Esophagus (tissue), 2 donors: ENCODE results near the gene CYP4V2. TPM values are rescaled to one million over a fixed set of nuclear protein-coding genes. Genes with fewer than 3 reads are reported as not detected.

Experiments
- H3K27ac ChIP-seq, 2 donors: one replicate each; pipeline ENCODE4 v1.5.1; 2013; ENCODE audit warnings: low read depth in 2 of 2, mild to moderate bottlenecking in 2 of 2, inconsistent platforms in 1 of 2, low read length in 1 of 2, moderate library complexity in 1 of 2
- H3K27me3 ChIP-seq, 2 donors: one replicate each; pipeline ENCODE4 v1.6.1; 2013; ENCODE audit warnings: low read length in 2 of 2, control low read depth in 1 of 2, mild to moderate bottlenecking in 1 of 2; ENCODE audit not compliant: insufficient read depth in 2 of 2, control insufficient read depth in 1 of 2
- H3K36me3 ChIP-seq, 2 donors: one replicate each; pipeline ENCODE4 v1.6.1; 2013; ENCODE audit warnings: low read length in 1 of 2; ENCODE audit not compliant: control insufficient read depth in 2 of 2, insufficient read depth in 2 of 2
- H3K4me1 ChIP-seq, 2 donors: one replicate each; pipeline ENCODE4 v1.6.1; 2013; ENCODE audit warnings: low read length in 1 of 2; ENCODE audit not compliant: control insufficient read depth in 2 of 2, insufficient read depth in 2 of 2
- H3K4me3 ChIP-seq, 2 donors: one replicate each; pipeline ENCODE4 v1.5.1; 2013; ENCODE audit warnings: low read length in 2 of 2, mild to moderate bottlenecking in 2 of 2, low read depth in 1 of 2, moderate library complexity in 1 of 2
- H3K9me3 ChIP-seq, 2 donors: one replicate each; pipeline ENCODE4 v1.6.1; 2013; ENCODE audit warnings: mild to moderate bottlenecking in 2 of 2, low read depth in 1 of 2, low read length in 1 of 2, moderate library complexity in 1 of 2; ENCODE audit not compliant: control insufficient read depth in 2 of 2, insufficient read depth in 1 of 2
- WGBS, 2 donors: extraction: QIAGEN DNeasy Blood & Tissue Kit; methylation state at CpG; one replicate each; pipeline ENCODE4 v1.1.7; 2013; 5-methylcytosine and 5-hydroxymethylcytosine counted together
- polyA plus RNA-seq, 2 donors: library from polyadenylated mRNA; stranded (reverse); fragments of 200-250 nt; gene quantifications; one replicate each; pipeline ENCODE4 v1.2.3, GENCODE V29; 2013
- donor health status: healthy with polysubstance abuse.
- donor health status: Bipolar disorder and iron deficiency.

The CYP4V2 gene
- polyA plus RNA-seq, 2 donors, result 4.4 to 6.4 TPM

- H3K4me1 ChIP-seq, result peaks cover 2 to 3% of the 10 kb centered on the region in 2 donors
- 39 to 47% methylated on average over 9 of the region's 9 CpGs for WGBS, 2 donors
- H3K9me3 ChIP-seq, result no peaks in the 10 kb centered on the region
- no peak overlapping the region for H3K4me3 ChIP-seq
- H3K27ac ChIP-seq, result peak overlapping the region in 1 of 2 donors; percentile 31
- peaks cover 0 to 4% of the 10 kb centered on the region in 2 donors for H3K36me3 ChIP-seq
- H3K27me3 ChIP-seq, result no peaks in the 10 kb centered on the region
These were observed 10.3 kb downstream of the CYP4V2 start for GRCh38 chr4:186201535-186202230.

- H3K27me3 ChIP-seq, result no peaks in the 10 kb centered on the region
- peaks cover 2 to 3% of the 10 kb centered on the region in 2 donors for H3K4me1 ChIP-seq
- H3K4me3 ChIP-seq, result no peak overlapping the region
- no peak overlapping the region for H3K27ac ChIP-seq
- H3K36me3 ChIP-seq, result peaks cover 0 to 4% of the 10 kb centered on the region in 2 donors
- WGBS, 2 donors, result 89 to 94% methylated on average over 8 of the region's 8 CpGs
- H3K9me3 ChIP-seq, result no peaks in the 10 kb centered on the region
These were observed 11.2 kb downstream of the CYP4V2 start for GRCh38 chr4:186202490-186203140.

- Histone ChIP-seq H3K27me3 (no peaks in the 10 kb centered on the region), H3K4me1 (peaks cover 2 to 3% of the 10 kb centered on the region in 2 donors), H3K36me3 (peaks cover 0 to 1% of the 10 kb centered on the region in 2 donors), H3K9me3 (no peaks in the 10 kb centered on the region), H3K27ac (peak overlapping the region in 1 of 2 donors; percentile 35), H3K4me3 (no peak overlapping the region)
- WGBS, 2 donors, result 49 to 60% methylated on average over 12 of the region's 12 CpGs
These were observed 12.0 kb downstream of the CYP4V2 start for GRCh38 chr4:186203406-186203805.

- H3K4me1 ChIP-seq, result peaks cover 2 to 3% of the 10 kb centered on the region in 2 donors
- peak overlapping the region; percentile 49 to 68 for H3K27ac ChIP-seq
- no peaks in the 10 kb centered on the region for H3K9me3 ChIP-seq
- 52 to 57% methylated on average over 44 to 45 of the region's 45 CpGs for WGBS, 2 donors
- peaks cover 0 to 4% of the 10 kb centered on the region in 2 donors for H3K36me3 ChIP-seq
- peak overlapping the region; percentile 24 to 39 for H3K4me3 ChIP-seq
- no peaks in the 10 kb centered on the region for H3K27me3 ChIP-seq
These were observed 12.8 kb downstream of the CYP4V2 start for GRCh38 chr4:186204103-186204559.

GRCh38 chr4:186204686-186205085, 13.3 kb downstream of the CYP4V2 start:
- WGBS, 2 donors, result 47 to 68% methylated on average over 13 of the region's 13 CpGs
- peaks cover 0 to 4% of the 10 kb centered on the region in 2 donors for H3K36me3 ChIP-seq
- H3K4me3 ChIP-seq, result peak overlapping the region; percentile 6 to 39
- no peaks in the 10 kb centered on the region for H3K9me3 ChIP-seq
- peaks cover 2 to 3% of the 10 kb centered on the region in 2 donors for H3K4me1 ChIP-seq
- peak overlapping the region; percentile 49 to 85 for H3K27ac ChIP-seq
- no peaks in the 10 kb centered on the region for H3K27me3 ChIP-seq

- H3K27ac ChIP-seq, result no peak overlapping the region
These were observed 13.8 kb downstream of the CYP4V2 start for GRCh38 chr4:186205156-186205555.

GRCh38 chr4:186216465-186217024, 25.2 kb downstream of the CYP4V2 start:
- Histone ChIP-seq H3K36me3 (no peaks in the 10 kb centered on the region), H3K4me1 (no peaks in the 10 kb centered on the region), H3K9me3 (no peaks in the 10 kb centered on the region), H3K27me3 (no peaks in the 10 kb centered on the region), H3K27ac (no peak overlapping the region), H3K4me3 (no peak overlapping the region)
- WGBS, 2 donors, result 56 to 66% methylated on average over 8 of the region's 8 CpGs

More at GRCh38 chr4:186205156-186205555, 13.8 kb downstream of the CYP4V2 start:
- Histone ChIP-seq H3K36me3 (peaks cover 0 to 4% of the 10 kb centered on the region in 2 donors), H3K27me3 (no peaks in the 10 kb centered on the region), H3K4me3 (peak overlapping the region in 1 of 2 donors; percentile 39), H3K9me3 (no peaks in the 10 kb centered on the region), H3K4me1 (peaks cover 2 to 3% of the 10 kb centered on the region in 2 donors)
- 77 to 78% methylated on average over 8 of the region's 8 CpGs for WGBS, 2 donors

- Histone ChIP-seq H3K4me3 (no peak overlapping the region), H3K27me3 (no peaks in the 10 kb centered on the region), H3K27ac (no peak overlapping the region), H3K36me3 (no peaks in the 10 kb centered on the region), H3K9me3 (no peaks in the 10 kb centered on the region), H3K4me1 (no peaks in the 10 kb centered on the region)
- 56 to 66% methylated on average over 1 of the region's 1 CpG for WGBS, 2 donors
These were observed 26.4 kb downstream of the CYP4V2 start for GRCh38 chr4:186217733-186218293.

GRCh38 chr4:186221624-186222023, 30.3 kb downstream of the CYP4V2 start:
- WGBS, 2 donors, result 72 to 81% methylated on average over 1 of the region's 1 CpG
- Histone ChIP-seq H3K27me3 (no peaks in the 10 kb centered on the region), H3K9me3 (peaks cover 0 to 4% of the 10 kb centered on the region in 2 donors), H3K4me3 (no peak overlapping the region), H3K27ac (no peak overlapping the region), H3K36me3 (no peaks in the 10 kb centered on the region), H3K4me1 (no peaks in the 10 kb centered on the region)
